Measurements from ENCODE around the gene BECN2. TPM values are rescaled to one million over a fixed set of nuclear protein-coding genes. Genes with fewer than 3 reads are reported as not detected.

The BECN2 gene
- total RNA-seq, 2 donors from 2014 or later = not detected

DNA sequence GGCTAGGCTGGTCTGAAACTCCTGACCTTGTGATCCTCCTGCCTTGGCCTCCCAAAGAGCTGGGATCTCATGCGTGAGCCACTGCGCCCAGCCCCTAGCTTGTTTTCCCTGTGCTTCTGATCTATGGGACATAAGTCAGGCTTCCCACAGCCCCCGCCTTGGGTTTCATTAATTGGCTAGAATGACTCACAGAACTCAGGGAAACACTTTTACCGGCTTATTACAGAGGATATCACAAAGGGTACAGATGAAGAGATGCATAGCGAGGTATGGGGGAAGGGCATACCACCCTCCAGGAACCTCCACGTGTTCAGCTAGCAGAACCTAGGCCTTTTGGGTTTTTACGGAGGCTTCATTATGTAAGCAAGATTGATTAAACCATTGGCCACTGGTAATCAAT is 42.9 kb downstream of the BECN2 start:
- H3K27ac ChIP-seq (ENCODE audit: low read depth, low read length) = no peak overlapping the region
- Mint-ChIP-seq H3K36me3 (ENCODE audit: low read depth) (no peaks in the 10 kb centered on the region), H3K9me3 (peaks cover 3% of the 10 kb centered on the region), H3K27me3 (ENCODE audit: insufficient read depth) (peaks cover 18% of the 10 kb centered on the region), H3K27ac (no peak overlapping the region), H3K4me3 (no peak overlapping the region), H3K4me1 (peaks cover 13% of the 10 kb centered on the region)
- H3K4me3 ChIP-seq (ENCODE audit: low read length) = no peak overlapping the region
- H3K9ac ChIP-seq (ENCODE audit: extremely low read depth, low read length, poor library complexity, severe bottlenecking) = no peak overlapping the region
- no peaks in the 10 kb centered on the region for H3K9me3 ChIP-seq (ENCODE audit: control insufficient read depth, low read length)
- peaks cover 3% of the 10 kb centered on the region for H3K4me1 ChIP-seq (ENCODE audit: control insufficient read depth, insufficient read depth, low read length)
- TF ChIP-seq, protein P1, sequence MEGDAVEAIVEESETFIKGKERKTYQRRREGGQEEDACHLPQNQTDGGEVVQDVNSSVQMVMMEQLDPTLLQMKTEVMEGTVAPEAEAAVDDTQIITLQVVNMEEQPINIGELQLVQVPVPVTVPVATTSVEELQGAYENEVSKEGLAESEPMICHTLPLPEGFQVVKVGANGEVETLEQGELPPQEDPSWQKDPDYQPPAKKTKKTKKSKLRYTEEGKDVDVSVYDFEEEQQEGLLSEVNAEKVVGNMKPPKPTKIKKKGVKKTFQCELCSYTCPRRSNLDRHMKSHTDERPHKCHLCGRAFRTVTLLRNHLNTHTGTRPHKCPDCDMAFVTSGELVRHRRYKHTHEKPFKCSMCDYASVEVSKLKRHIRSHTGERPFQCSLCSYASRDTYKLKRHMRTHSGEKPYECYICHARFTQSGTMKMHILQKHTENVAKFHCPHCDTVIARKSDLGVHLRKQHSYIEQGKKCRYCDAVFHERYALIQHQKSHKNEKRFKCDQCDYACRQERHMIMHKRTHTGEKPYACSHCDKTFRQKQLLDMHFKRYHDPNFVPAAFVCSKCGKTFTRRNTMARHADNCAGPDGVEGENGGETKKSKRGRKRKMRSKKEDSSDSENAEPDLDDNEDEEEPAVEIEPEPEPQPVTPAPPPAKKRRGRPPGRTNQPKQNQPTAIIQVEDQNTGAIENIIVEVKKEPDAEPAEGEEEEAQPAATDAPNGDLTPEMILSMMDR (conservative IDR thresholded peaks at IDR 0.05) = no peak
- no peak for DNase-seq
- no peaks in the 10 kb centered on the region for H3K36me3 ChIP-seq (ENCODE audit: control insufficient read depth, insufficient read depth, low read length)
- WGBS, 2 experiments (ENCODE audit: insufficient coverage in 1 of 2, insufficient read length in 1 of 2) = 85 to 91% methylated on average over 3 to 7 of the region's 7 CpGs
- peaks cover 5% of the 10 kb centered on the region for H3K27me3 ChIP-seq (ENCODE audit: control insufficient read depth, insufficient read depth, low read length, poor library complexity, severe bottlenecking)

DNA sequence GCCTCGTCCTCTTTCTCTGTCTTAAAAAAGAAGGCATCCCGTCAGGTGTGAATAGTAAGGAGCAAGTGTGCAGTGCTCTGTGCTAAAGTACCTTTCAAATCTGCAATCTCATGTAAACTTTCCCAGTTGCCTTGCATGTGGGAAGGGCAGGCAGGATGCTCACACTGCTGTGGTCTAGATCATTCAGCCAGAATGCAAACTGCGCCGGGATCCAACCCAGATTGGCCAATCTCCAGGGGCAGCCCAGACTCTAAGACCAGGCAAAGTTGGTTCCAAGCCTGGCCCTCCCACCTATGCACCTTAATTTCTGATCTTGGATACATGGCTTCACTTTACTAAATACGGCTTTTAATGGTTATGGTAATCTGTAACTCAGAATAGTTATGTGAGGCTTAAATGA is 44.5 kb downstream of the BECN2 start:
- no peaks in the 10 kb centered on the region for H3K9me3 ChIP-seq (ENCODE audit: control insufficient read depth, low read length)
- H3K4me3 Mint-ChIP-seq = no peak overlapping the region
- H3K9me3 Mint-ChIP-seq = peaks cover 3% of the 10 kb centered on the region
- no peak for DNase-seq
- H3K27ac Mint-ChIP-seq = no peak overlapping the region
- H3K4me1 ChIP-seq (ENCODE audit: control insufficient read depth, insufficient read depth, low read length) = peaks cover 3% of the 10 kb centered on the region
- peaks cover 5% of the 10 kb centered on the region for H3K27me3 ChIP-seq (ENCODE audit: control insufficient read depth, insufficient read depth, low read length, poor library complexity, severe bottlenecking)
- no peak overlapping the region for H3K4me3 ChIP-seq (ENCODE audit: low read length)
- H3K27ac ChIP-seq (ENCODE audit: low read depth, low read length) = no peak overlapping the region
- TF ChIP-seq, protein P1 (conservative IDR thresholded peaks at IDR 0.05) = no peak
- WGBS, 2 experiments (ENCODE audit: insufficient coverage in 1 of 2, insufficient read length in 1 of 2) = 80 to 100% methylated on average over 1 to 5 of the region's 5 CpGs
- no peaks in the 10 kb centered on the region for H3K36me3 Mint-ChIP-seq (ENCODE audit: low read depth)
- peaks cover 10% of the 10 kb centered on the region for H3K27me3 Mint-ChIP-seq (ENCODE audit: insufficient read depth)
- H3K4me1 Mint-ChIP-seq = peaks cover 13% of the 10 kb centered on the region
- no peaks in the 10 kb centered on the region for H3K36me3 ChIP-seq (ENCODE audit: control insufficient read depth, insufficient read depth, low read length)
- no peak overlapping the region for H3K9ac ChIP-seq (ENCODE audit: extremely low read depth, low read length, poor library complexity, severe bottlenecking)

DNA sequence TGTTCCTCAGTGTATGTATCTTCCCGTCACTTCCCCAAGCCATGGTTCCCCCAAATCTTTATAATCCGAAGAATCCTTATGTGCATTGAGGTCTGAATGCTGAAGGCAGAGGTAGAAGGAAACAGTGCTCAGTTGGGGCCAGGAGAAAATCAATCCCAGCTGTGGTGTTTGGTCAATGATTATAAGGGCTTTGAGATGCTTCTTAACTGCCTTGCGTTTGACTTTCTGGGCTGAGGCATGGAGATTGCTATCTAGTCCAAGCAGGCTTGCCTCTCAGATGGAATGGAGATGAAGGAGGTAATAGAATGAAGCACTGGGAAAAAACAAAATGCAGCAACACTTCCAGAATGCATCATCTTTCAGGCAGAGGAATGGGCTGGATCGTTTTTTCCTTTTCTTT is 44.9 kb downstream of the BECN2 start:
- Mint-ChIP-seq H3K9me3 (peaks cover 3% of the 10 kb centered on the region), H3K27ac (no peak overlapping the region), H3K4me3 (no peak overlapping the region), H3K36me3 (ENCODE audit: low read depth) (no peaks in the 10 kb centered on the region), H3K27me3 (ENCODE audit: insufficient read depth) (peaks cover 7% of the 10 kb centered on the region), H3K4me1 (peaks cover 13% of the 10 kb centered on the region)
- Histone ChIP-seq H3K9me3 (ENCODE audit: control insufficient read depth, low read length) (no peaks in the 10 kb centered on the region), H3K4me1 (ENCODE audit: control insufficient read depth, insufficient read depth, low read length) (peaks cover 3% of the 10 kb centered on the region), H3K4me3 (ENCODE audit: low read length) (no peak overlapping the region), H3K27ac (ENCODE audit: low read depth, low read length) (no peak overlapping the region), H3K27me3 (ENCODE audit: control insufficient read depth, insufficient read depth, low read length, poor library complexity, severe bottlenecking) (peaks cover 2% of the 10 kb centered on the region), H3K9ac (ENCODE audit: extremely low read depth, low read length, poor library complexity, severe bottlenecking) (no peak overlapping the region), H3K36me3 (ENCODE audit: control insufficient read depth, insufficient read depth, low read length) (no peaks in the 10 kb centered on the region)
- no peak for DNase-seq
- TF ChIP-seq, protein P1 (conservative IDR thresholded peaks at IDR 0.05) = no peak
- 87 to 100% methylated on average over 1 to 4 of the region's 4 CpGs for WGBS, 2 experiments (ENCODE audit: insufficient coverage in 1 of 2, insufficient read length in 1 of 2)

All from endodermal cell (in vitro differentiated cells).